RWPE1 (cell line): Measurements from ENCODE around the gene LRP1B.

Source experiments
- CTCF ChIA-PET: fragments of 350-600 bp; sonication (Branson Sonifier 250); formaldehyde crosslinking; extraction: SDS; loops from one replicate; lab custom pipeline; 2021; lab: Yijun Ruan, JAX
- POLR2A ChIA-PET: fragments of 400-600 bp; formaldehyde crosslinking; extraction: SDS; loops from one replicate; lab custom pipeline; 2020; ENCODE audit warnings: antibody characterized with exemption; ENCODE audit not compliant: low non-redundant PET; lab: Yijun Ruan, JAX
- DNase-seq: peaks from one replicate; pipeline ENCODE4 v3.0.0; 2012; ENCODE audit warnings: low spot score
- H3K27ac ChIP-seq: fragments of 450-650 bp; 2 replicates; pipeline ENCODE4 v1.5.1; 2017
- TF ChIP-seq, protein P1 (sequence below): fragments of 450-650 bp; conservative IDR thresholded peaks from 2 replicates; pipeline ENCODE4 v1.5.1; 2017; ENCODE audit warnings: low read depth, mild to moderate bottlenecking

The LRP1B gene

DNA sequence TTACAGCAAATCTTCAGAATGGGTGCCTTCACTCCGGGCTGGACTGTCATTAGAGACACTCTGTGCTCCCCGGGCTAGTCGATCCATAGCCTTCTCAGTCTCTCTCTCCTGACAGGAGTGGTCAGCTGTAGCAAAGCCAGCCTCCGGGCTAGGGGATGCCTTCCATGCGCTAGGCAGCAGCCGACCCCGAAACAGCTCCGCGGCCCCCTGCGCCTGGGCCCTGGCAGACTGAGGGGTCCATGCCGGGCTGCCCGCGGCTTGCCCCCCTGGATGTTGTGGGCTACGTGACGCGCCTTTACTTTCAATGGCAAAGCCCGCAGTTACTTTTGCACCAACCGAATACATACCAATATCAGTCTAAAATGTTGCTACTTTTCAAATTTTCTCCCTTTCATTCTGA lies 1447.2 kb downstream of the LRP1B start:
- TF ChIP-seq, protein P1, sequence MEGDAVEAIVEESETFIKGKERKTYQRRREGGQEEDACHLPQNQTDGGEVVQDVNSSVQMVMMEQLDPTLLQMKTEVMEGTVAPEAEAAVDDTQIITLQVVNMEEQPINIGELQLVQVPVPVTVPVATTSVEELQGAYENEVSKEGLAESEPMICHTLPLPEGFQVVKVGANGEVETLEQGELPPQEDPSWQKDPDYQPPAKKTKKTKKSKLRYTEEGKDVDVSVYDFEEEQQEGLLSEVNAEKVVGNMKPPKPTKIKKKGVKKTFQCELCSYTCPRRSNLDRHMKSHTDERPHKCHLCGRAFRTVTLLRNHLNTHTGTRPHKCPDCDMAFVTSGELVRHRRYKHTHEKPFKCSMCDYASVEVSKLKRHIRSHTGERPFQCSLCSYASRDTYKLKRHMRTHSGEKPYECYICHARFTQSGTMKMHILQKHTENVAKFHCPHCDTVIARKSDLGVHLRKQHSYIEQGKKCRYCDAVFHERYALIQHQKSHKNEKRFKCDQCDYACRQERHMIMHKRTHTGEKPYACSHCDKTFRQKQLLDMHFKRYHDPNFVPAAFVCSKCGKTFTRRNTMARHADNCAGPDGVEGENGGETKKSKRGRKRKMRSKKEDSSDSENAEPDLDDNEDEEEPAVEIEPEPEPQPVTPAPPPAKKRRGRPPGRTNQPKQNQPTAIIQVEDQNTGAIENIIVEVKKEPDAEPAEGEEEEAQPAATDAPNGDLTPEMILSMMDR, result no peak
- DNase-seq, result no peak
- ChIA-PET CTCF (no interaction called here), POLR2A (no interaction called here)
- no peak overlapping the region for H3K27ac ChIP-seq

DNA sequence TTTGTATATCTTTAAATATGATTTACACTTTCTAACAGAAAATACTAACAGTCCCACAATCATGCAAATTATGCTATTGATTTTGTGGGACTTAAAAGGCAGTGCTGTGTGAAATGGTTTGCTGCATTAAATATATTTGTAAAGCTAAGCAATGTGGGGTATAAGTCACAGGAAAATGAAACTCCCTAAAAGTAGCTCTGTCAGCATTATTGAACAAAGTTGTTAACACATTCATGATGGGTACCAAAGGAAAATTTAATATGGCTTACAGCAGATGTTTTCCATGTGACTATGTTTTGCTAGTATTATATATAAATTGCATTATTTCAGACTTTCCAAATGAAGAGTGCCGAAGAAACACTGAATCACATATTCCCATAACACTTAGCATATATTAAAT lies 1450.0 kb downstream of the LRP1B start:
- CTCF ChIA-PET, result interaction anchor here (0.8 kb wide), 1 partner anchor 1872 kb away, joined by 3 read pairs; no protein-coding TSS in a partner anchor
- POLR2A ChIA-PET, result no interaction called here
- TF ChIP-seq, protein P1, result no peak

DNA sequence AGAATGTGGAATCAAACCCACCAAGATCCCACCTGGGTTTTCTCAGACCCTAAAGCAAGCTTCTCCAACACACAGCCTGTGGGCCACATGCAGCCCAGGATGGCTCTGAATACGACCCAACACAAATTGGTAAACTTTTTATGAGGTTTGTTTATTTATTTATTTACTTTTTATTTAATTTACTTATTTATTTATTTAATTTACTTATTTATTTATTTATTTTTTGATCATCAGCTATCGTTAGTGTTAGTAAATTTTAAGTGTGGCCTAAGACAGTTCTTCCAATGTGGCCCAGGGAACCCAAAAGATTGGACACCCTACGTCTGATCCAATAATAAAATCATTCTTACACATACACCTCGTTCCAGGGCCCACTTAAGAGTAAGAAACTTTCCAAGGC lies 1451.1 kb downstream of the LRP1B start:
- TF ChIP-seq, protein P1, result no peak
- no peak overlapping the region for H3K27ac ChIP-seq
- POLR2A ChIA-PET, result no interaction called here
- no peak for DNase-seq
- CTCF ChIA-PET, result interaction anchor here (0.7 kb wide), 1 partner anchor 88 kb away, joined by 3 read pairs; no protein-coding TSS in a partner anchor

More for the DNA sequence above, 1450.0 kb downstream of the LRP1B start:
- no peak for DNase-seq
- H3K27ac ChIP-seq, result no peak overlapping the region

DNA sequence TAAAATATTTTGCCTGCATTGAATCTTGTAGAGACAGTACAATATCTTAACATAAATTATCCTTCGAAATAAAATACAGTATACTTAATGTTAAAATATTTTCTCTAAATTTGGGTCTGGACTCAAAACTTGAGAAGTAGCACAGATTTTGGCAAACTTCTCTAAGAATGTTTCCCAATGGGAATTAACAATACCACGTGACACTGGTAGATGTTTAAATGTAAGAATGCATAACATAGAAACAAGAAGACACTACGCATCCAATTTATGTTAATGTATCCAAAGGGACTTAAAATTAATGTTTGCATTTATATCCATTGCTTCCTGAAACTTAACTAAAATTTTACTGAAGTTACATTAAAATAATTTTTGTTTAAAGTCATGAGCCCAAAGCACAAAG lies 1460.9 kb downstream of the LRP1B start:
- H3K27ac ChIP-seq, result no peak overlapping the region
- POLR2A ChIA-PET, result no interaction called here
- TF ChIP-seq, protein P1, result no peak
- CTCF ChIA-PET, result no interaction called here
- DNase-seq, result no peak

DNA sequence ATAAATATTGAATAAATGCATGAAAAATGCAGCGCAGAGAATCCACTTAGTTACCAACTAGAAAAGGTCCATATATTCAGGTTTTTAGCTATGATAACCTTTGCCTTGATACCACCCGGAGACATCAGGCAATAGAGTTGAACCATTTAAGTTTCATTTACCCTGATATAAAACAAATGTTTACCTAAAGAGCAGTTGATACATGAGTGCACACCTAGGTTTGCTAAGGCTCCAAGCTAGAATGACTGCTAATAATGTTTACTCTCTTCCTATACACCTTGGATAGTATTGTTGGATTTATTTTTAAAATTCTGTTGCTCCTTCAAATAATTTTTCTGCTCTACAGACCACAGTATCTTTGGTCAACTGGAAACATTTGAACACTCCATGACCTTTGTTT lies 1463.6 kb downstream of the LRP1B start:
- POLR2A ChIA-PET, result no interaction called here
- TF ChIP-seq, protein P1, result no peak

DNA sequence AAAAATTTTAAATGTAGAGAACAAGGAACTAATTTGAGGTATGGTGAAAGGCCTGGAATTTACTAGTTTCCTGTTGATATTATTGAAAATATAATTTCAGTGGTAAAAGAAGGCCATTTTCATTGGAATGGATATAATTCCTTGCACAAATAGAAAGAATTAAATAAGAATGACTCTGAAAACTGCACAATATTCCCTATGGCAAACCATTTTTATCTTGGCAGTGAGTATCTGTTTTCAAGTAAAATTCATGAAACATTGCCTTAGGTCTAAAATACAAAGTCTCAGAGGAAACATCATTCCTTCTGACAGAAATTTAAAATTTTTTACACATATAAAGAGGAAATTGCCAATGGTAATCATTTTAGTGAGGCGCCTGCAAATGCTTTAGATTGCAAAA lies 1468.3 kb downstream of the LRP1B start:
- H3K27ac ChIP-seq, result no peak overlapping the region
- TF ChIP-seq, protein P1, result no peak
- DNase-seq, result no peak
- CTCF ChIA-PET, result no interaction called here
- POLR2A ChIA-PET, result no interaction called here

More for the DNA sequence above, 1463.6 kb downstream of the LRP1B start:
- no peak overlapping the region for H3K27ac ChIP-seq
- CTCF ChIA-PET, result no interaction called here
- no peak for DNase-seq
